ENCODE measurements around the gene SCRN1. TPM values are rescaled to one million over a fixed set of nuclear protein-coding genes. Genes with fewer than 3 reads are reported as not detected.
A peak's percentile ranks its signal among the peaks of the same experiment; 100 is the strongest.
"Not testable (repeated sequence)": the region's sequence is repeated elsewhere in the genome, so short reads cannot be mapped to it uniquely, and the experiment has no call there.

Gene SCRN1
- total RNA-seq, 2 experiments from 2014 or later, result 8.2 to 9.2 TPM

DNA sequence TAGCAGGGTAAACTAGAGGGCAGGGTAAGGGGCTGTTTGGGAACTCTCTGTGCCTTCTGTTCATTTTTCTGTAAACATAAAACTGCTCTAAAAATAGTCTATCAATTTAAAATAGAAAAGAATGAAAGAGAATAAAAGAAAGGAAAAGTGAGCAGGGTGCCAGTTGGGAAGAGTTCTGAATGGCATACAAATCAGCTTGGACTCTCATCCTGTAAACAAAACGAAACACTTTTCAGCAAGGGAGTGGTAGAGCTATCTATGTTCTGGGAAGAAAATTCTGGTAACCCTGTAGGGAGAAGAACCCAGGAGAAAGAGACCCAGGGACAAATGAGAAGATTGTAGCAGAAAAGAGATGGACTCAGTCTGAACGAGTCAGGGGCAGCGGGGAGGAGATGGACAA lies 24.6 kb downstream of the SCRN1 start:
- peaks cover 2% of the 10 kb centered on the region for H3K36me3 Mint-ChIP-seq
- no peak overlapping the region for H3K27ac Mint-ChIP-seq
- DNase-seq, result no peak
- no peaks in the 10 kb centered on the region for H3K27me3 Mint-ChIP-seq
- peaks cover 9% of the 10 kb centered on the region for H3K4me1 Mint-ChIP-seq
- H3K9me3 Mint-ChIP-seq, result no peaks in the 10 kb centered on the region
- no peak overlapping the region for H3K4me3 Mint-ChIP-seq

GRCh38 chr7:29962035-29962434 lies 27.6 kb downstream of the SCRN1 start:
- H3K27me3 Mint-ChIP-seq, result no peaks in the 10 kb centered on the region
- no peaks in the 10 kb centered on the region for H3K4me1 Mint-ChIP-seq
- H3K36me3 Mint-ChIP-seq, result no peaks in the 10 kb centered on the region
- no peaks in the 10 kb centered on the region for H3K9me3 Mint-ChIP-seq
- no peak for DNase-seq
- no peak overlapping the region for H3K27ac Mint-ChIP-seq
- H3K4me3 Mint-ChIP-seq, result no peak overlapping the region

GRCh38 chr7:29961611-29962010 lies 28.0 kb downstream of the SCRN1 start:
- DNase-seq, H3K36me3 Mint-ChIP-seq, H3K9me3 Mint-ChIP-seq, H3K27me3 Mint-ChIP-seq, H3K27ac Mint-ChIP-seq, H3K4me3 Mint-ChIP-seq, H3K4me1 Mint-ChIP-seq: not testable (repeated sequence)

DNA sequence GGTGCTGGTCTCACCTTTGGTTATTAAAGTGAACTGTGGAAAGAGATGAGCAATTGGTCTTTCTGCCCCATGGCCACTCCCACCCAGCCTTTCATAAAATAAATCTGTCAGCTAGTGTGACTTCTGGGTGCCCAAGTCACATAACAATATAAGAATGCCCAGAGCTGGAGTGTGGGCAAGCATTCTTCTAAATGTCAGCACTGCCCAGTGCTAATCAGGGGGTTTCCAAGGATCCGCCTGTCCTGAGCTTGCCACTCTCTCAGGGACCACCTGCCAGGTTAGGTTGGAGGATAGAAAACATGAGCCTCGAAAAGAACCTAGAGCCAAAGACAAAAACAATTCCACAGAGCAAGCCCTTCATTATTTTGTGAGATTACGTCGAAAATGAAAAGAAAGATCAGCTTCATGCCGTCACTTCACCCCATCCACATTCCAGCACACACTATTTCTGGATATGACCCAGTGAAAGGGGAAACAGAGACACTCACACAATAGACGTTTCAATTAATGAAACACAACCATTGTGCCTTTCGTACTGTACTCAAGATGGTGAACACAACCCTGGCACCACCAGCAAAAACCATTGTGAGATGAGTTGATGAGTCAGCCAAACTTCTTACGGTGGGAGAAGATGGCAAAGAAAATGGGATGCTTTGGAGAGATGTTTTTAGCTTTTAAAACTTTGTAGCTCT lies 30.8 kb downstream of the SCRN1 start:
- Mint-ChIP-seq H3K36me3 (no peaks in the 10 kb centered on the region), H3K27me3 (no peaks in the 10 kb centered on the region), H3K4me3 (no peak overlapping the region), H3K4me1 (peaks cover 14% of the 10 kb centered on the region), H3K9me3 (no peaks in the 10 kb centered on the region), H3K27ac (no peak overlapping the region)
- no peak for DNase-seq

DNA sequence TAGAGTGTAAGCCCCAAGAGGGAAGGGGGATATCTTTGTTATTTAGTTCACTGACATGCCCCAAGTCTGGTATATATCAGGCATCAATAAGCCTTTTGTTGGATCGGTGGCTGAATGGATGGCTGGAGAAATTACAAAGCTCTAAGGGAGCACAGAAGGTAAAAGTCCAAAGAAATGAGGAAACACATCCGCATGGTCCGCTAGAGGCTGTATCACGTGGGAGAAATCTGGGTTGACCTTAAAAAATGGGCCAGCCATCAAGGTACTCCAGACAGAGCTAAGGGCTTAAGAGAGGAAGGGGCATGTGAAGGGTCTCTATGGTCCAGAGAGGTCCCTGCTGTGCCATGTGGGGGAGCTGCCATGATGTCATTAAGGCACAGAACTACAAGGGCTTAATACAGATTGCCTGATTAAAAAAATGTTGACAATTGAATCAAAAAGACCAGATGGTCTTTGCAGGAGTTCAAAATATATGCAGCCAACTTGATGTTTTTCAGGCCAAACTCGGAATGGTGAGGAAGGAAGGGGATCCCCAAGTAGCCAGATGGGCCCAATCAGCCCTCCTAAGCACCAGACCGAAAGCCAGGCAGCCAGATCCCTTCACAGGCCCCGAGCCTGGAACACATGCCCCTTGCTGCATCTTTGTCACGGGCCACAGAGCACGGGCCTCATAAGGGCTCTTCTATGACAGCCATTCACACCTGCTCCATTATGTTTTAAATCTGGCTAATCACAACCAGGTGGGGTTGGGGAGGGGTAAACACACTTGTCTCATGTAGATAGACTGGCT lies 31.9 kb downstream of the SCRN1 start:
- no peaks in the 10 kb centered on the region for H3K27me3 Mint-ChIP-seq
- H3K4me1 Mint-ChIP-seq, result peaks cover 14% of the 10 kb centered on the region
- H3K4me3 Mint-ChIP-seq, result no peak overlapping the region
- no peaks in the 10 kb centered on the region for H3K36me3 Mint-ChIP-seq
- H3K27ac Mint-ChIP-seq, result no peak overlapping the region
- no peaks in the 10 kb centered on the region for H3K9me3 Mint-ChIP-seq
- DNase-seq, result no peak

- H3K27ac Mint-ChIP-seq, result no peak overlapping the region
- no peaks in the 10 kb centered on the region for H3K27me3 Mint-ChIP-seq
- H3K9me3 Mint-ChIP-seq, result no peaks in the 10 kb centered on the region
- H3K4me1 Mint-ChIP-seq, result peaks cover 14% of the 10 kb centered on the region
- H3K4me3 Mint-ChIP-seq, result no peak overlapping the region
- DNase-seq, result no peak
- H3K36me3 Mint-ChIP-seq, result peaks cover 3% of the 10 kb centered on the region
Observed at GRCh38 chr7:29956487-29956836, 33.1 kb downstream of the SCRN1 start.

DNA sequence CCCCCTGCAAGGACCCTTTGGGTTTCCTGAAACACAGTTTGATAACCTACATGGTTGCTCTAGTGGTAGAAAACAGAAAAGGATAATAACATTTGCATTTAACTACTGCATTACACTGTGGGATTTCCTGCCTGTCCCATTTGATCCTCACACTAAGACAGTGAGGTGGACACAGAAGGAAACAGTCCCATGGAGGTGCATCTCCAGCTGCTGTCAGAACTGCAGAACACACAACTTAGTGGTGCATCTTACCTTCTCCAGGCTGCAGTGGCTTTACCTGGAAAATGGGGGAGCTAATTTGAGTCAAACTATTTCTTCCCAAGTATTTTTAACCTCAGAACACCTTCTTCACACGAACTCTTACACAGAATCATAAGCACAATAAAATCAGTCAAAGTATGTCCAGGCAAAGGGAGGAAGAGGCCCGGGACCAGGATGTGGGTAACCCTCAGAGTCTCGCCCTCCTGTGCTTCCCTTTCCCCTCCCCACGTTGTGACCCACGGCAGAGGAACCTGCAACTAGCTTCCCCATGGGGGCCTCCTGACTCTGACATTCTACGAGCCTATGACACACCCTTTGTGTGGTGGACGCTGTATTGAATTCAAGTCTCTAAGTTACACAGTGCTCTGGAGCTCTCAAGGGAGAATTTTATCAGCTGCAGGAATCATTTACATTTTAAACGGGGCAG lies 33.7 kb downstream of the SCRN1 start:
- Mint-ChIP-seq H3K9me3 (no peaks in the 10 kb centered on the region), H3K27ac (peak overlapping the region; percentile 39), H3K4me3 (no peak overlapping the region), H3K27me3 (no peaks in the 10 kb centered on the region), H3K36me3 (peaks cover 6% of the 10 kb centered on the region), H3K4me1 (peaks cover 14% of the 10 kb centered on the region)
- peak; percentile 32 for DNase-seq

- Mint-ChIP-seq H3K4me1 (peaks cover 14% of the 10 kb centered on the region), H3K36me3 (peaks cover 6% of the 10 kb centered on the region), H3K4me3 (no peak overlapping the region), H3K27me3 (no peaks in the 10 kb centered on the region), H3K27ac (no peak overlapping the region), H3K9me3 (no peaks in the 10 kb centered on the region)
- DNase-seq, result no peak
Observed at GRCh38 chr7:29955075-29955792, 34.4 kb downstream of the SCRN1 start.

- Mint-ChIP-seq H3K27ac (no peak overlapping the region), H3K4me3 (no peak overlapping the region), H3K9me3 (no peaks in the 10 kb centered on the region), H3K36me3 (peaks cover 6% of the 10 kb centered on the region), H3K27me3 (no peaks in the 10 kb centered on the region), H3K4me1 (peaks cover 14% of the 10 kb centered on the region)
- DNase-seq, result no peak
Observed at GRCh38 chr7:29953726-29954347, 35.8 kb downstream of the SCRN1 start.

- no peak for DNase-seq
- H3K27me3 Mint-ChIP-seq, result no peaks in the 10 kb centered on the region
- no peak overlapping the region for H3K4me3 Mint-ChIP-seq
- H3K27ac Mint-ChIP-seq, result no peak overlapping the region
- no peaks in the 10 kb centered on the region for H3K9me3 Mint-ChIP-seq
- H3K4me1 Mint-ChIP-seq, result peaks cover 11% of the 10 kb centered on the region
- peaks cover 6% of the 10 kb centered on the region for H3K36me3 Mint-ChIP-seq
Observed at GRCh38 chr7:29951206-29951605, 38.4 kb downstream of the SCRN1 start.

GRCh38 chr7:29950480-29950879 lies 39.1 kb downstream of the SCRN1 start:
- no peak for DNase-seq
- Mint-ChIP-seq H3K9me3 (no peaks in the 10 kb centered on the region), H3K27ac (no peak overlapping the region), H3K27me3 (no peaks in the 10 kb centered on the region), H3K36me3 (peaks cover 6% of the 10 kb centered on the region), H3K4me3 (no peak overlapping the region), H3K4me1 (peaks cover 4% of the 10 kb centered on the region)

GRCh38 chr7:29948587-29948986 lies 41.0 kb downstream of the SCRN1 start:
- Mint-ChIP-seq H3K4me3 (no peak overlapping the region), H3K36me3 (peaks cover 6% of the 10 kb centered on the region), H3K9me3 (no peaks in the 10 kb centered on the region), H3K27me3 (no peaks in the 10 kb centered on the region), H3K27ac (no peak overlapping the region), H3K4me1 (no peaks in the 10 kb centered on the region)
- no peak for DNase-seq

- no peak overlapping the region for H3K4me3 Mint-ChIP-seq
- H3K9me3 Mint-ChIP-seq, result no peaks in the 10 kb centered on the region
- no peak for DNase-seq
- no peak overlapping the region for H3K27ac Mint-ChIP-seq
- H3K27me3 Mint-ChIP-seq, result no peaks in the 10 kb centered on the region
- peaks cover 5% of the 10 kb centered on the region for H3K36me3 Mint-ChIP-seq
- no peaks in the 10 kb centered on the region for H3K4me1 Mint-ChIP-seq
Observed at GRCh38 chr7:29946428-29947186, 43.0 kb downstream of the SCRN1 start.

- Mint-ChIP-seq H3K4me1 (no peaks in the 10 kb centered on the region), H3K4me3 (no peak overlapping the region), H3K36me3 (peaks cover 1% of the 10 kb centered on the region), H3K27ac (no peak overlapping the region), H3K9me3 (no peaks in the 10 kb centered on the region), H3K27me3 (no peaks in the 10 kb centered on the region)
- DNase-seq, result no peak
Observed at GRCh38 chr7:29945259-29945809, 44.3 kb downstream of the SCRN1 start.

Data from activated naive CD8-positive, alpha-beta T cell treated with anti-CD3 and anti-CD28 coated beads for 36 hours (primary cell).